HTERT RPE-1 (cell line): ENCODE measurements around the gene ARF1.

ENCODE experiments used
- in situ Hi-C: fragments of 300-500 bp; cut with MboI; formaldehyde crosslinking; loops from 4 replicates; pipeline ENCODE4 v1.14.3; 2020; ENCODE audit warnings: low sequenced_read_pairs

The ARF1 gene

GRCh38 chr1:228048659-228049298 lies 33.7 kb upstream of the ARF1 start:
- in situ Hi-C loops = no loop called here

- in situ Hi-C loops = no loop called here
Measured at GRCh38 chr1:228050571-228051231, 31.8 kb upstream of the ARF1 start.

GRCh38 chr1:228058172-228058948 lies 24.1 kb upstream of the ARF1 start:
- in situ Hi-C loops = no loop called here

GRCh38 chr1:228058949-228059633 lies 23.4 kb upstream of the ARF1 start:
- in situ Hi-C loops = no loop called here

- in situ Hi-C loops = no loop called here
Measured at GRCh38 chr1:228059634-228060457, 22.7 kb upstream of the ARF1 start.

GRCh38 chr1:228060458-228061190 lies 21.9 kb upstream of the ARF1 start:
- in situ Hi-C loops = no loop called here

- in situ Hi-C loops = no loop called here
Measured at GRCh38 chr1:228061411-228062084, 21.0 kb upstream of the ARF1 start.

- in situ Hi-C loops = no loop called here
Measured at GRCh38 chr1:228062085-228062791, 20.3 kb upstream of the ARF1 start.

GRCh38 chr1:228062812-228063211 lies 19.7 kb upstream of the ARF1 start:
- in situ Hi-C loops = no loop called here

- in situ Hi-C loops = no loop called here
Measured at GRCh38 chr1:228063251-228064191, 19.0 kb upstream of the ARF1 start.

GRCh38 chr1:228064296-228064695 lies 18.2 kb upstream of the ARF1 start:
- in situ Hi-C loops = no loop called here

- in situ Hi-C loops = no loop called here
Measured at GRCh38 chr1:228064741-228065542, 17.6 kb upstream of the ARF1 start.

- in situ Hi-C loops = no loop called here
Measured at GRCh38 chr1:228065543-228066347, 16.8 kb upstream of the ARF1 start.

- in situ Hi-C loops = no loop called here
Measured at GRCh38 chr1:228066416-228066815, 16.1 kb upstream of the ARF1 start.

GRCh38 chr1:228066891-228067654 lies 15.4 kb upstream of the ARF1 start:
- in situ Hi-C loops = no loop called here
